Skin epidermis (tissue), 12 donors: Measurements from ENCODE around the gene FILIP1L.
"Not testable (repeated sequence)": the region's sequence is repeated elsewhere in the genome, so short reads cannot be mapped to it uniquely, and the experiment has no call there.

Experiments used
- H3K27ac ChIP-seq, 21 experiments: fragments of 200-600 bp; sonication (generic) in 11 of 21; one replicate each; pipeline ENCODE4 v1.5.0; 2020; ENCODE audit warnings: mild to moderate bottlenecking in 3 of 21, inconsistent platforms in 2 of 21, moderate library complexity in 2 of 21
- H3K4me3 ChIP-seq, 7 experiments: fragments of 200-600 bp; sonication (generic) in 2 of 7; one replicate each; pipeline ENCODE4 v1.5.0; 2020; ENCODE audit warnings: inconsistent platforms in 2 of 7, mild to moderate bottlenecking in 2 of 7, moderate library complexity in 1 of 7

FILIP1L gene

DNA sequence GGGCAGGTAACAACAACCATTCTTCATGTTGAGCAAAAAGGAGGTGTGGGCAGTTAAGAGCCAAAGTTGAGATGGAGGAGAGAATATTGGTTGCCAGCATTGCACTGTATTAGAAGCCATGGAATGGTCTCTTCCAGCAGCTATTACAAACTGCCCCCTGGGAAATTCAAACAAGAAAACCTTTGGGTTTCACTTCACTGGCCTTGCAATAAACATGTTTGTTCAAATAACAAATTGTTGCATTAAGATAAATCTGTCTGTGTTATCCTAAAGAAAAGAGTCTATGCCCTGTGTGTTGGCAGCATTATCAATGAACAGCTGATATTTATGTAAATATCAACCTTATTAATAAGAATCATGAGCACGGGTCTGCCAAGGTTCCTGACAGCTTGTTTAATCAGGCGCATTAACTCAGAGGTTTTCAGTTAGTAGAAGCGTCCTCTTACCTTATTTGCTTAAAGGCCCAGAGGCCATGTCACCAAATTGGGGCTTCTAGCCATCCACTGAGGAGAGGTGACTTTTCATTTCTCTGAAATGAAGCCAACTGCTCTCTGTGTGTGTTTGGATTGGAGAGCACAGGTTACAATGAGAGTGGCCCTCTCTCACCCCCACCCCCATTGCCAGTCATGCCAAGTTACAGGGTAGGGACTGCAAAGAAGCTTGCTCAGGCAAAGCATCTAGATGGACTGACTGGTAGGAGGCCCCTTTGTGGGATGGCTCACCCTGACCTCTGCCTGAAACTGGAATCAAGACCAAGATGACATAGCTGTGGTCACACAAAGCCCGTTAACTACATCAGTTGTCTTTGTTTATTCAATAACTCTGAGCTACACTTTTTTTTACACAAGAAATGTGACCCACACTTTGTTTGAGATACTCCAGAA lies 10.5 kb downstream of the FILIP1L start:
- Histone ChIP-seq H3K27ac (no peak overlapping the region), H3K4me3 (no peak overlapping the region)

DNA sequence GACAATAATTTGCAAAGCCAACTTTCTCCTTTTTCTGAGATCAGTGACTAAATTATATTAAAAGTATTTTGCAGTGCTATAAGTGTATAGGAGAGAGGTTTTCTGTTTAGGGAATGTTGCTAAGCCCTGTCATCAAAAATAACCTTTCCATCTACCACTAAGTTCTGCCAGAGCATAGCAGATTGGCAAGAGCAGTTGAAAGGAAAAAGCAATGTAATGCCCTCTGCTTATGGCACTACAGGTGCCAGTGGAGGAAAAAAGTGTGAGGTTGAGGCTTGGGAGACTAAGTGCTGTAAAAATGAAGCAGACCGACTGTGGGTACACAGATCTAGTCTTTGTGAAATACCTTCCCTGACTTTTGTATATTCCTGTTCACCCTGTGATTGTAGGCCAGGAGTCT lies 11.5 kb downstream of the FILIP1L start:
- Histone ChIP-seq H3K4me3 (no peak overlapping the region), H3K27ac (no peak overlapping the region)

DNA sequence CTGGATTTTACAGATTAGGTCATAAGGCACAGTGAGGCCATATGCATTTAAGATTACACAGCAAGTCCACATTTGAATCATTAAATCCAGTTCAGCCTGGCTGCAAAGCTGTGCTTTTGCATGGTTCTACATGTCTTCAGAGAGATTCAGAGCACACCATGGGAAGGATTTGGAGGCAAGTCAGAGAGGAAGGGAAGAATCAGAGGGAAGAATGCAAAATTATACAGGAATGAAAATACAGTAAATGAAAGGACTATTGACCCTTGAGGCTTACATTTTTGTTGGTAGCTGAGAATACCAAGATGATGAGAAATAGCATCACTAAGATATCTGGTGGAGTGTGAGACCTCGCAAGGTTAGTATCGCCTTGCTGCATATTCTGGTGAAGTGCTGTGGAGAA lies 13.9 kb downstream of the FILIP1L start:
- no peak overlapping the region for H3K4me3 ChIP-seq
- no peak overlapping the region for H3K27ac ChIP-seq

DNA sequence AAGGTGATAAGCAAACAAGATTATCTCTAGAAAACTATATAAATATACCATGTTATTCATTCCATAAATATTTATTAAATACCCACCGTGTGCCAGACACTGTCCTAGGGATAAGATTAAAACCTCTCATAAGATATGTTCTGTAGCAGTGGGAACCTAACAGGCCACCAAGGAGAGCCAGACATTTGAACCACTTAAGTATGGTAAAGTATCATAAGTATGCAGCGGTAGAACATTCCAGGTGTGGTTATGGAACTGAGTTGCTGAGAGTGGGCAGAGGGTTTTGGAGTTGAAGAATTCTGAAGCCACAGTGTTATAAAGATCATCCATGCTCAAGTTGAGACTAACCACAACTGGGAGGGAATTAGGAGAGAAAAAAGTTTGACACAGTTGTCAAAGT lies 14.7 kb downstream of the FILIP1L start:
- Histone ChIP-seq H3K4me3 (no peak overlapping the region), H3K27ac (no peak overlapping the region)

DNA sequence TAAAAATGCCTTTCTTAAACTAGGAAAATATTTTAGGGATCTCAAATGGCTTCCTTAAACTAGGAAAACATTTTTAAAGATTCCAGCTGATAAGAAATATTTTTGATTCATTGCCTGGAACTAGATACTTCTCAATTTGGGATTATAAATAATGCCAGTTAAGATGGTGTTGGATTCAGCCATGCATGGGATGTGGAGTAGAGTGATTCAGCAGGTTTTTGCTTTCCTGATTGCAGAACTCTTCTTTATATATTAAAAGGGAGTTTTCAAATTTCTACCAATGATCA lies 15.6 kb downstream of the FILIP1L start:
- no peak overlapping the region for H3K27ac ChIP-seq

DNA sequence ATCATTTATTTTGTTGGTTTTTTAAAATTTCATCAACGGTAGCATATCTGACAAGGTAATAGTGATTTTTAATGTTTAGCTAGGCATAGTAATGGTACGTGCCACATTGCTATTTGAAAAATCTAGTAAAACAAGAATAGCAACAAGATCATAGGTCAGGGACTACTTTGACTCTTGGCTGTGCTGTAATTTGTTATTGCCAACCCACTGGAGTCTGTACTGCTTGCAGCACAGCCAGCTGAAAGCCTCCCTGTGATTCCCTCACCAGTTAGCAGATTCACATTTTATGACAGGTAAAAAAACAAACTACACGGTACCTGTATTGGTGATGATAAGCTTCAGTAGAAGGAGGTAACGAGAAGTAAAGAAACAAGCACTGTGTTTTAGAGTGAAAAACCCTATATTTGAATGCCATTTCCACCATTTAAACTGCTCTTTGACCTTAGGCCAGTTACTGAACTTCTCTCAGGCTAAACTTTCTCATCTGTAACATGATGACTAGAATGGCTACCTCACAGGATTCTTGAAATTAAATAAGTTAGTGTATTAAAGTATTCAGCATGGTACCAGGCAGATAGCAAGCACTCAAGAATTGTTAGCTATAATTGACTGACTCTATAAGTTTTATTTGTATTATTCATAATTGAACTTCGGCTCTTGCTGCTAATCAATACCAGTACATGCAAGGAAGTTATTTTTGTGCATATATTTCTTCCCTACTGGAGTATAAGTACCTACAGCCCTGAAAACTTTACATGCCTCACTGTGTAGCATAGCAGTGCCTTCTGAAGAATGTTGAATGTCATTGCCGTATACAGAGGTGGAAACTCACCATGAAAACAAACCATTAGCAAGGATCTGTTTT lies 16.1 kb downstream of the FILIP1L start:
- Histone ChIP-seq H3K27ac (no peak overlapping the region), H3K4me3 (no peak overlapping the region)

More for the DNA sequence above, 15.6 kb downstream of the FILIP1L start:
- no peak overlapping the region for H3K4me3 ChIP-seq

DNA sequence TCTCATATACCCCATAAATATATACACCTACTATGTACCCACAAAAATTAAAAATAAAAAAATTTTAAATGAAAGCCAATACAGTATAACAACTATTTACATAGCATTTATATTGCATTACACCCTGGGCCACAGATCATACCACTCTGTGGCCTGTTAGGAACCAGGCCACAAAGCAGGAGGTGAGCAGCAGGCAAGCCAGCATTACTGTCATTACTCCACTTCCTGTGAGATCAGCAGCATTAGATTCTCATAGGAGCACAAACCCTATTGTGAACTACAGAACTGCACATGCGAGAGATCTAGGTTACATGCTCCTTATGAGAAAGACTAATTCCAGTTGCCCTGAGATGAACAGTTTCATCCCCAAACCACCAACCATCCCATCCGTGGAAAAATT lies 17.4 kb downstream of the FILIP1L start:
- Histone ChIP-seq H3K4me3 (no peak overlapping the region), H3K27ac (no peak overlapping the region)

DNA sequence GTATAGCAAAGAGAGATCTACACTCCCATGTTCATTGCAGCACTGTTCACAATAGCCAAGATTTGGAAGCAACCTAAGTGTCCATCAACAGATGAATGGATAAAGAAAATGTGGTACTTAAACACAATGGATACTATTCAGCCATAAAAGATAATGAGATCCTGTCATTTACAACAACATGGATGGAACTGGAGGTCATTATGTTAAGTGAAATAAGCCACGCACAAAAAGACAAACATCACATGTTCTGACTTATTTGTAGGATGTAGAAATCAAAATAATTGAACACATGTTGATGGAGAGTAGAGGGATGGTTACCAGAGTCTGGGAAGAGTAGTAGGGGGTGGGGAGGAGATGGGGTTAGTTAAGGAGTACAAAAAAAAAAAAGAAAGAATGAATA lies 18.0 kb downstream of the FILIP1L start:
- H3K27ac ChIP-seq, H3K4me3 ChIP-seq: not testable (repeated sequence)

DNA sequence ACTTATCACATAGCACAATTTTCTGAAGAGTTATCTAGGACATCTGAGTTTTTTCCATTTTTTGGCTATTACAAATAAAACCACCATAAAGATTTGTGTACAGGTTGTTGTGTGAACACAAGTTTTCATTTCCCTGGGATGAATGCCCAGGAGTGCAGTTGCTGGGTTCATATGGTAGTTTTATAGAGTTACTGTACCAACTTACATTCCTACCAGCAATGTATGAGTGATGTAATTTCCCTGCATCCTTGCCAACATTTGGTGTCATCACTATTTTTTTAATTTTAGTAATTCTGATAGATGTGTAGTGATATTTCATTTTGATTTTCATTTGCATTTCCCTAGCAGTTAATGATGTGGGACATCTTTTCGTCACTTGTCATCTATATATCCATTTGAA lies 20.5 kb downstream of the FILIP1L start:
- no peak overlapping the region for H3K4me3 ChIP-seq
- no peak overlapping the region for H3K27ac ChIP-seq

DNA sequence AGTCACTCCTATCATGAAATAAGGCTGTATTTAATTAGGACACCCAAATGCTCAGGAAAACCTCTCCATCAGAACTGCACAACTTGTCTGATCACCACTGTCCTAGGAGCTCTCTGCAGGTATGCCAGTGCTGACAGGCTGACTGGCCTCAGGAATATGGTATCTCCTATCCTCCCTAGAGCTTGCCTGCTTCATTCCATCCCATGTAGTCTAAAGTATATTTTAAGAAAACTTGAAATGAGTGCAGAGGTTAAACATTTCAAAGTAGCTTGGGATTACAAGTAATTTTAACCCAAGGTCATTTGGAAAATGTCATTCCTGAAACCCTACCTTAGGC lies 23.7 kb downstream of the FILIP1L start:
- H3K4me3 ChIP-seq, result no peak overlapping the region
- peak overlapping the region in 1 of 21 experiments; percentile 5 for H3K27ac ChIP-seq

DNA sequence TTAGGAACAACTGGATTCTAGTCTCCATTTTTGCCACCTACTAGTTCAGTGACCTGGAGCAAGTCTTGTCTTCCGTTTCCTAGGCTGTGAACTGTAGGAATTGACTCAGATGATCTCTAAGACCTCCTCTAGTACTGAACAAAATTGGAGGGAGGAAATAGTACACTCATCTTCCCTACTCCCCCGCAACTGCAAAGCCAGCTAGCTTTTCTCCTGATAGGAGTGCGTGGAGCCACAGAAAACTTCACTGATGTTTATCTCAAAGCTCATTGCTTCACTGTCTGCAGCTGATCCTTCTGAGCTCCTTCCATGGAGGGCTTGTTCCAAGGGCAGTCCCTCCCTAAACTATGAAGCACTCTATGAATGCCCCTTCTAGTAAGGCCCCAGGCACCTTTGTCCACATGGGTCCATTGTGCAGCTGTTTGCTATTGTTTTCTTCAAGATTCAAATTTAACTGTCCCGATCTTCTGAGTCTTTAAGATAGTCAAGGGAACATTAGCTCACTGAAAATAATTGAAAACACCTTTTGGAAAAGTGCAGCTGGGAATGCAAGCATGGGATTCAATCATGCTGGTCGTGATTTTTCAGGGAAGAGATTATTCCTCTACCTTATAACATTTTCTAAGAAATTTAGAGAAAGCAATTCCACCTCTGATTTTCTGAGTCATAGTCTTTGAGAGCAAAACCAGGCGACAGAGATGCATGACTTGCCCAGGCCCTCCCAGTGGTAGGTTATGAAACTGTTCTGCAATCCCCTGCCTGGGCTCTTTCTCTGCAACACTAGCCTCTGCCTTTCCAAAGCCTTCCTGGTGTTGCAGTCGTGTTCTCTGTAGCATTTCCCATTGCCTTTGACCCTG lies 24.3 kb downstream of the FILIP1L start:
- Histone ChIP-seq H3K27ac (peak overlapping the region in 3 of 21 experiments; percentile 5 to 25 (median 22)), H3K4me3 (no peak overlapping the region)

DNA sequence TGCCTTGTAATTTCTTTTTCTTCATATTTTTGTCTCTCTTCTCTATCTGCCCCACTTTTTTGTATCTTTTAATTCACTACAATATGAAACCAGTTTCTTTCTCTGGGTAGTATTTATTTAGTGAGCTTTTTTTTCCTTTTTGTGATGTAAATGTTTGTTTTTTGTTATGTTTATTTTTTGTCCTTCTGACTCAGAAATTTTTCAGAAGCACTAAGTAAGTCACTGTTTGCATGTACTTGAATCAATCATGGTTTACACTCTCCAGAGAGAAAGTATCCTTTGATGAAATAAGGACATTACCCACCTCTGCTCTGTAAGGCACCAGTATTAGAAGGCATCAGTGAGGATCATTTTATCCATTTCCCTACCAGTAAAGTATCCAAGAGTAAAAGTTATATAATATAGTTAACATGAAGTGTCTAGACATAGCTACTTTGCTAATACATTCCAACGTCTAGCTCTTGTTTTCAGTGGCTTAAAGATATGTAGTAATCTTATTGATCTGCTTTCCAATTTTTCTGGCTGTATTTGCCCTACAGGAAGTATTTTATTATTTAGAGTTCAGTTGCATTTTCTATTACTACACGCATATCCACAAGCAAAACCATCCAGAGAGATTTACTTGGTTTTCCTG lies 25.4 kb downstream of the FILIP1L start:
- peak overlapping the region in 1 of 21 experiments; percentile 25 for H3K27ac ChIP-seq
- no peak overlapping the region for H3K4me3 ChIP-seq

DNA sequence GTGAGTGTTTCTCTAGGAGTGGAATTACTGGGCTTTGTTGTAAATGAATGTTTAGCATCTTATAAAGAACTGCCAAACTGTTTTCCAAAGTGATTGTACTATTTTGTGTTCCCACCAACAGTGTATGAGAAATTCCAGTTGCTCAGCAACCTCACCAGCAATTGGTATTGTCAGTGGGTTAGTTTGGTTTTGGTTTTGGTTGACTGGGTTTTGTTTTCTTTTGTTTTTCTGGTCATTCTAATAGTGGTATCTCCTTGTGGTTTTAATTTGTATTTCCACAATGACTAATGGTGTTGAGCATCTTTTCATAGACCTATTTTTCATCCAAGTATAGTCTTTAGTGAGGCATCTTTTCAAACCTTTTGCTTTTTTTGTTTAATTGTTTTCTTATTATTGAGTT lies 27.1 kb downstream of the FILIP1L start:
- Histone ChIP-seq H3K4me3 (no peak overlapping the region), H3K27ac (peak overlapping the region in 5 of 21 experiments; percentile 11 to 31 (median 17))

DNA sequence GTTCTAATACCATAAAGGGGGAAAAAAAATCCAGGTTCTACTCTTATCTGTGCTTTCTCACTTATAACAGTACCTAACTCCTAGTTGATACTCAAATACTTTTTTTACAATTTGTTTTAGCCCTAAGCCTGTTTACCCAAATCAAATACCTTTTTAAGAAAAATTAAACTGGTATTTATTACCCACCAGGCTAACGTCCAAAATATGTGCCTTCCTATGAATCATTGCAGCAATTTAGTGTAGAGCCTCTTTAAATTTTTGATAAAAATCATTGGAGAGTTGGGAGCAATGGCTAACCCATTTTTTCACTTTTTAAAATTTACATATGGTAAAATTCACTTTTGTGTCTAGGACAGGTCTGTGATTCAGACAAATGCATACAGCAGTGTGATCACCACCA lies 27.9 kb downstream of the FILIP1L start:
- Histone ChIP-seq H3K4me3 (no peak overlapping the region), H3K27ac (peak overlapping the region in 4 of 21 experiments; percentile 11 to 45 (median 20))

DNA sequence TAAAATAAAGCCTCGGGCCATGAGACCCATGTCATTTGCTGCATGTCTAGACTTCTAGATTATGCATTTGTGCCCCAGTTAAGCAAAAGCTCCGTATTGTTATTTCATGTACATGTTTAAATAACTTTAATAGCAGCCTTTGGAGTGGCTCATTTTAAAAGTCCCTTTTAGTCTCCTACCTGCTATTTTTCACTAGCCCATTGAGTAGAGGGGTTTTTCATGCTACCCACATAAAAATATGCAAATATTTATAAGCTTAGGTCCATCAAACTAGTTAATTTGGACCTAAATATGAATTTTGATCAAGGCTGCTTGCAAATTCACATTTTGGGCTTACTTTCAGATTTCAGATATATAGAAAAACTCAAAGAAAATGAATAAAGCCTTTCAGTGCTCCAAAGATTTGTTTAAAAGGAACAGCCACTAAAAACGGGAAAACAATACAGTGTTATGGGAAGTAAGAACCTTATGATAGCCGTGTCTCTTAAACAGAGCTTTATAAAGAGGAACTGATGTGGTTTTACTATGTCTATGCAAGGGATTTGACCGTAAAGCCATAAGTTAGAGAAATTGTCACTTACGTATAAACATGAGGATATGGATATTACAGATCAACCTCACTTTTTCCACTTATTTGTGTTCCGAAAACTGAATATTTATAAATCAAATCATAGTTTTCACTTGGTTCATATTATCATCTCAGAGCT lies 30.0 kb downstream of the FILIP1L start:
- H3K4me3 ChIP-seq, result no peak overlapping the region
- H3K27ac ChIP-seq, result peak overlapping the region in 2 of 21 experiments; percentile 26 to 43

DNA sequence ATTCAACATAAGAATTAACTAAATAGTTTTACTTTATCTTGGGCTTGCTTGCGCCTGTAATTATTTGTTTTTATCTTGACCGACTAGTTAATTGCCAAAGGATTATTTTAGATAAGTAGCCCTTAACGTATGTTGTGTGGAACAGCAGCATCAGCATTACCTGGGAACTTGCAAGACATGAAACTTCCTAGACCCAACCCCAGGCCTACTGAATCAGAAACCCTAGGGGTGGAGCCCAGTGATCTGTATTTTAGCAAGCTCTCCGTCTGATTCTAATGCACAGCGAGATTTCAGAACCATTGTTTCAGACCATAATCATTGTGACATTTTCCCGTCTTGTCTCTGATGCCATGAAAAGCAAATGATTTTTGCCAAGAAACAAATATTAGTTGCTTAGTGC lies 31.1 kb downstream of the FILIP1L start:
- no peak overlapping the region for H3K4me3 ChIP-seq
- H3K27ac ChIP-seq, result peak overlapping the region in 1 of 21 experiments; percentile 26

DNA sequence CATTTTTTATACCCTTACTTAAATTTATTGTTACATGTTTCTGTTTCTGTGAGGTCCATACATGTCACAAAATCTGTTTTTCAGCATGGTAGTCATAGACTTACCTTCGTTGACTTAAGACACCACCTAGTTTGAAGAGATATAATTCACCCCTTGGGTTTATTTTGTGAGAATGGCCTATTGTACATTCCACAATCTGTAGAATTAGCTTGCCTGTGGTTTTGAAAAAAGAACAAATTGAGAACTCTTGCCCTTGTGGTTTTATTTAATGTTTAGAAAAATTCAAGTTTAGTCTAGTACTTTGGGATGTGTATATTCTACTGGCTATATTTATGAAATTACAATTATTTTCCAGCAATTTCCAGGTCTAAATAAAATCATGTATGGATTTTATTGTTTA lies 31.6 kb downstream of the FILIP1L start:
- no peak overlapping the region for H3K4me3 ChIP-seq
- H3K27ac ChIP-seq, result peak overlapping the region in 2 of 21 experiments; percentile 14 to 26

DNA sequence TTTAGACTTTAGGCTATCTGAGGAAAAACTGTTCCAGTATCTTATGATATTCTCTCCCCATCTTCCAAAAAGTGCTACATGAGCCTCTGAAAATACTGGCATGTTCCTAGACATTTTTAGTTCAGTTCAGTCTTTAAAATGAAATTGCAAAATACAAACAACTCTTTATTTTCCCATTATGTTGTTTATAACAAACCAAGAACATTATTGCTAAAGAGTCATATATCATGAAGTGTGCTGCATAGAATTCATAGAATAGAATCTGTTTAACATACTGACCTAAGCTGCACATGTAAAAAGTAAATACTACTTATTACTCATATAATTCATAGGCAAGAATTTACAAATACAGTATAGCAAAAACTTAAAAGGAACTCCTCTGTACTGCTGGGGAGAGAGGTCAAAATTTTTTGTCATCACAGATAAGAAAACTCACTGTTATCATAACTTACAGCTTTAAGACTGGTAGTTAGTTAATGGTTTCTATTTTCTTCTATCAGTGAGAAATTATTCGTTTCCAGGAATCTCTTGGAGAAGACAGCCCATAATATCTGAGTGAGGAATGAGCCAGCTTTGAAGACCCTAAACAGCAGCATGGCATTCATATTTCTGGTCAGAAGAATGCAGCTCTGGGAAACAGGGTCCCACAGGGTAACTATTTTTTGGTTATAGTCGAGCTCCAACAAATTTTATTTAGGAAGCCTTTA lies 32.2 kb downstream of the FILIP1L start:
- peak overlapping the region in 2 of 21 experiments; percentile 14 to 26 for H3K27ac ChIP-seq
- no peak overlapping the region for H3K4me3 ChIP-seq
